Measurements from ENCODE around the gene TBC1D4. TPM values are rescaled to one million over a fixed set of nuclear protein-coding genes. Genes with fewer than 3 reads are reported as not detected.

The TBC1D4 gene
- total and polyA plus RNA-seq, 10 of the 15 experiments (the other 5 are each of a cell fraction or from before 2014, with no cell fraction given) = 11.0 to 38.6 (median 25.5) TPM

GRCh38 chr13:75359266-75359665 is 122.7 kb downstream of the TBC1D4 start:
- no peaks in the 10 kb centered on the region for H3K9me3 ChIP-seq (replicated peaks; ENCODE audit: control insufficient read depth, insufficient read depth, low read length)
- no peaks in the 10 kb centered on the region for H4K20me1 ChIP-seq (ENCODE audit: control insufficient read depth, insufficient read depth)
- ATAC-seq = no peak
- TF ChIP-seq GABPA (IDR thresholded peaks at IDR 0.05; ENCODE audit: low read depth) (no peak), PML (IDR thresholded peaks at IDR 0.05; ENCODE audit: low read length) (no peak), MTA2 (IDR thresholded peaks at IDR 0.05; ENCODE audit: low read depth) (no peak), NFYB (IDR thresholded peaks at IDR 0.05; ENCODE audit: insufficient read depth, low read depth, low read length) (no peak), SRF (IDR thresholded peaks at IDR 0.05; ENCODE audit: low read depth in 2 of 2, low read length in 2 of 2) (no peak)
- no peak overlapping the region for H3K4me2 ChIP-seq (ENCODE audit: control insufficient read depth, insufficient read depth)
- no peak overlapping the region for H3K4me3 ChIP-seq
- CTCF ChIA-PET = interaction anchor here (1.2 to 3.1 kb wide), 8 partner anchors 8 to 123 kb away, joined by 4 to 20 read pairs (median 15); partner anchors contain the start of gene TBC1D4
- H3K9ac ChIP-seq (ENCODE audit: control insufficient read depth, insufficient read depth, low read length) = no peak overlapping the region
- SMC1A ChIA-PET (ENCODE audit: uncharacterized antibody, unreplicated experiment) = interaction anchor here (1.0 to 2.4 kb wide), 5 partner anchors 53 to 123 kb away, joined by 3 to 7 read pairs (median 4); partner anchors contain the start of gene TBC1D4
- POLR2A ChIA-PET = no interaction called here
- no peak for FAIRE-seq
- H2AFZ ChIP-seq (ENCODE audit: control insufficient read depth, low read depth, low read length) = no peak overlapping the region
- WGBS (ENCODE audit: insufficient coverage, insufficient replicate concordance, low lambda C conversion rate, missing lambda C conversion rate) = 97% methylated on average over 2 of the region's 2 CpGs
- no peak overlapping the region for H3K27ac ChIP-seq (ENCODE audit: control insufficient read depth, insufficient read depth)
- intact Hi-C loops (cut with micrococcal nuclease; ENCODE audit: unreplicated experiment) = no loop called here
- no peaks in the 10 kb centered on the region for H3K27me3 ChIP-seq (replicated peaks in 1 of 2; ENCODE audit: control insufficient read depth in 2 of 2, insufficient read depth in 2 of 2, low read length in 1 of 2)
- DNase-seq (ENCODE audit: low read depth, low spot score) = no peak
- H3K36me3 ChIP-seq (ENCODE audit: control insufficient read depth in 2 of 2, insufficient read depth in 2 of 2, low read length in 1 of 2) = no peaks in the 10 kb centered on the region; a peak in 1 of 4 replicates
- no peaks in the 10 kb centered on the region for H3K4me1 ChIP-seq (ENCODE audit: control insufficient read depth, insufficient read depth, low read length)
- RAD21 ChIA-PET (ENCODE audit: unreplicated experiment) = interaction anchor here (1.6 to 2.3 kb wide), 3 partner anchors 19 to 64 kb away, joined by 4 to 6 read pairs (median 6); no protein-coding TSS in a partner anchor
- in situ Hi-C loops (cut with MboI) = no loop called here
- no TSS peak for BruUV-seq (replicated peaks)
- H3K79me2 ChIP-seq (ENCODE audit: control insufficient read depth, insufficient read depth, low read length) = peaks cover 2% of the 10 kb centered on the region

- no peak for DNase-seq (ENCODE audit: low read depth, low spot score)
- Histone ChIP-seq H3K4me3 (no peak overlapping the region), H2AFZ (ENCODE audit: control insufficient read depth, low read depth, low read length) (no peak overlapping the region), H3K27me3 (replicated peaks in 1 of 2; ENCODE audit: control insufficient read depth in 2 of 2, insufficient read depth in 2 of 2, low read length in 1 of 2) (no peaks in the 10 kb centered on the region), H3K4me2 (ENCODE audit: control insufficient read depth, insufficient read depth) (no peak overlapping the region), H3K36me3 (ENCODE audit: control insufficient read depth in 2 of 2, insufficient read depth in 2 of 2, low read length in 1 of 2) (no peaks in the 10 kb centered on the region; a peak in 1 of 4 replicates), H3K27ac (ENCODE audit: control insufficient read depth, insufficient read depth) (no peak overlapping the region), H4K20me1 (ENCODE audit: control insufficient read depth, insufficient read depth) (no peaks in the 10 kb centered on the region), H3K9me3 (replicated peaks; ENCODE audit: control insufficient read depth, insufficient read depth, low read length) (no peaks in the 10 kb centered on the region), H3K79me2 (ENCODE audit: control insufficient read depth, insufficient read depth, low read length) (no peaks in the 10 kb centered on the region), H3K9ac (ENCODE audit: control insufficient read depth, insufficient read depth, low read length) (no peak overlapping the region), H3K4me1 (ENCODE audit: control insufficient read depth, insufficient read depth, low read length) (no peaks in the 10 kb centered on the region)
- SMC1A ChIA-PET (ENCODE audit: uncharacterized antibody, unreplicated experiment) = interaction anchor here (0.9 to 2.4 kb wide), 14 partner anchors 10 to 403 kb away, joined by 3 to 13 read pairs (median 4); no protein-coding TSS in a partner anchor
- ATAC-seq = peak; percentile 95
- in situ Hi-C loops (cut with MboI) = no loop called here
- WGBS (ENCODE audit: insufficient coverage, insufficient replicate concordance, low lambda C conversion rate, missing lambda C conversion rate) = 48% methylated on average over 6 of the region's 6 CpGs
- FAIRE-seq = peak; percentile 81
- no TSS peak for BruUV-seq (replicated peaks)
- POLR2A ChIA-PET = interaction anchor here (0.6 to 1.3 kb wide), 4 partner anchors 8 to 404 kb away, joined by 3 to 4 read pairs (median 4); no protein-coding TSS in a partner anchor
- RAD21 ChIA-PET (ENCODE audit: unreplicated experiment) = interaction anchor here (0.6 to 2.3 kb wide), 13 partner anchors 8 to 140 kb away, joined by 3 to 15 read pairs (median 4); partner anchors contain the start of gene TBC1D4
- intact Hi-C loops (cut with micrococcal nuclease; ENCODE audit: unreplicated experiment) = no loop called here
- CTCF ChIA-PET = interaction anchor here (0.6 to 3.1 kb wide), 20 partner anchors 8 to 165 kb away, joined by 3 to 20 read pairs (median 4); partner anchors contain the start of gene TBC1D4
- TF ChIP-seq EGR1 (IDR thresholded peaks at IDR 0.05; ENCODE audit: borderline replicate concordance in 1 of 2, low read depth in 2 of 2, low read length in 2 of 2) (no peak), YY1 (IDR thresholded peaks at IDR 0.05; ENCODE audit: low read depth, low read length) (peak; percentile 63), MXI1 (IDR thresholded peaks at IDR 0.05; ENCODE audit: low read depth, low read length) (peak; percentile 44; the same call in 1 of the 2 replicates), E2F8 (IDR thresholded peaks at IDR 0.05; ENCODE audit: low read depth, partially characterized antibody) (no peak), BHLHE40 (IDR thresholded peaks at IDR 0.05; ENCODE audit: borderline replicate concordance in 1 of 2, low read depth in 2 of 2, low read length in 1 of 2) (0 out of 4 replicates have a peak, but pooled peaks of 1 of the 2 experiments have one; percentile 9), IKZF2 (IDR thresholded peaks at IDR 0.05) (no peak), SMARCA5 (IDR thresholded peaks at IDR 0.05) (0 out of 2 replicates have a peak, but pooled peaks have one; percentile 37), EP300 (IDR thresholded peaks at IDR 0.05; ENCODE audit: borderline replicate concordance in 1 of 2, control insufficient read depth in 1 of 2, low read depth in 2 of 2, low read length in 2 of 2) (no peak)
Measured at GRCh38 chr13:75357576-75358289, 124.2 kb downstream of the TBC1D4 start.

Measured in GM12878 (cell line).